GM12878 (cell line): ENCODE data around the gene PCSK1. TPM values are rescaled to one million over a fixed set of nuclear protein-coding genes. Genes with fewer than 3 reads are reported as not detected.

Source experiments
- ATAC-seq: fragments of 200-7000 bp; cut with Tn5 transposase; 3 replicates; pipeline ENCODE4 v1.9.1; 2020; ENCODE audit warnings: mild to moderate bottlenecking, moderate library complexity
- BruUV-seq: library from RNA; stranded (reverse); fragments of 400-500 nt; replicated peaks from 2 replicates; lab custom pipeline; 2021; lab: Mats Ljungman, UMichigan
- CTCF ChIA-PET: fragments of 300-600 bp; sonication (Branson Sonifier 250); formaldehyde crosslinking; extraction: SDS; loops from one replicate; lab custom pipeline; 2021; ENCODE audit warnings: inconsistent platforms; lab: Yijun Ruan, JAX
- POLR2A ChIA-PET: fragments of 350-600 bp; formaldehyde crosslinking; extraction: SDS; loops from one replicate; lab custom pipeline; 2021; ENCODE audit warnings: inconsistent platforms; lab: Charles Lee
- RAD21 ChIA-PET: fragments of 300-600 bp; sonication (Branson Sonifier 250); formaldehyde crosslinking; loops from one replicate; lab custom pipeline; 2023; ENCODE audit warnings: antibody characterized with exemption; ENCODE audit not compliant: unreplicated experiment; lab: Charles Lee
- SMC1A ChIA-PET: fragments of 300-600 bp; sonication (Branson Sonifier 250); formaldehyde crosslinking; loops from one replicate; lab custom pipeline; 2023; ENCODE audit not compliant: unreplicated experiment, uncharacterized antibody; lab: Charles Lee
- DNase-seq: peaks from one replicate; pipeline ENCODE4 v3.0.0-alpha.2; 2011; ENCODE audit warnings: low read depth, low spot score
- FAIRE-seq: peaks from 3 replicates; lab custom pipeline; 2011; peaks lifted over from hg19 to GRCh38; lab: Jason Lieb, UNC
- H2AFZ ChIP-seq: 2 replicates; pipeline ENCODE4 v1.6.0; 2011; ENCODE audit warnings: low read depth, low read length, control low read depth; ENCODE audit not compliant: control insufficient read depth
- H3K27ac ChIP-seq: 2 replicates; pipeline ENCODE4 v1.5.1; 2011; ENCODE audit warnings: control low read depth; ENCODE audit not compliant: control insufficient read depth, insufficient read depth
- H3K27me3 ChIP-seq, 2 experiments: replicated peaks in 1 of 2; 2 replicates each; pipeline versions ENCODE4 v1.6.0 to v1.6.1; 2011; ENCODE audit warnings: low read length in 1 of 2; ENCODE audit not compliant: control insufficient read depth in 2 of 2, insufficient read depth in 2 of 2
- H3K36me3 ChIP-seq, 2 experiments: 2 replicates each; pipeline ENCODE4 v1.5.1; 2011; ENCODE audit warnings: low read length in 1 of 2; ENCODE audit not compliant: control insufficient read depth in 2 of 2, insufficient read depth in 2 of 2
- H3K4me1 ChIP-seq: 2 replicates; pipeline ENCODE4 v1.6.1; 2011; ENCODE audit warnings: mild to moderate bottlenecking, low read length, moderate library complexity, mixed read lengths; ENCODE audit not compliant: control insufficient read depth, insufficient read depth
- H3K4me2 ChIP-seq: 2 replicates; pipeline ENCODE4 v1.6.0; 2011; ENCODE audit warnings: control low read depth; ENCODE audit not compliant: control insufficient read depth, insufficient read depth
- H3K4me3 ChIP-seq: fragments of 200-600 bp; sonication (generic); 2 replicates; pipeline ENCODE4 v1.5.1; 2016
- H3K79me2 ChIP-seq: 2 replicates; pipeline ENCODE4 v1.6.0; 2011; ENCODE audit warnings: low read length; ENCODE audit not compliant: control insufficient read depth, insufficient read depth
- H3K9ac ChIP-seq: 2 replicates; pipeline ENCODE4 v1.8.0; 2011; ENCODE audit warnings: low read length, control low read depth, mixed read lengths; ENCODE audit not compliant: control insufficient read depth, insufficient read depth
- H3K9me3 ChIP-seq: replicated peaks from 3 replicates; pipeline ENCODE4 v1.5.1; 2011; ENCODE audit warnings: mild to moderate bottlenecking, low read length; ENCODE audit not compliant: control insufficient read depth, insufficient read depth
- H4K20me1 ChIP-seq: 2 replicates; pipeline ENCODE4 v1.6.0; 2011; ENCODE audit not compliant: control insufficient read depth, insufficient read depth
- BCL11A ChIP-seq: IDR thresholded peaks from 2 replicates; pipeline ENCODE4 v1.6.1; 2011; ENCODE audit warnings: low read depth, low read length
- BHLHE40 ChIP-seq, 2 experiments: fragments of 450-650 bp in 1 of 2; IDR thresholded peaks; 2 replicates each; pipeline ENCODE4 v1.6.1; 2011 to 2017; ENCODE audit warnings: low read depth in 2 of 2, borderline replicate concordance in 1 of 2, improper control_type of control experiment in 1 of 2, low read length in 1 of 2, mild to moderate bottlenecking in 1 of 2
- HDGF ChIP-seq: fragments of 450-650 bp; IDR thresholded peaks from 2 replicates; pipeline ENCODE4 v1.6.1; 2016; ENCODE audit warnings: antibody characterized with exemption
- JUNB ChIP-seq: IDR thresholded peaks from 2 replicates; pipeline ENCODE4 v1.6.1; 2016; ENCODE audit warnings: antibody characterized with exemption, mild to moderate bottlenecking
- JUND ChIP-seq: IDR thresholded peaks from 2 replicates; pipeline ENCODE4 v1.6.1; 2012; ENCODE audit warnings: low read depth, mild to moderate bottlenecking, low read length, improper control_type of control experiment, moderate library complexity
- KDM1A ChIP-seq: fragments of 200-600 bp; sonication (generic); IDR thresholded peaks from 2 replicates; pipeline ENCODE4 v1.6.1; 2016; ENCODE audit warnings: borderline replicate concordance
- NFYB ChIP-seq: IDR thresholded peaks from 2 replicates; pipeline ENCODE4 v1.6.1; 2011; ENCODE audit warnings: low read depth, mild to moderate bottlenecking, low read length, improper control_type of control experiment, moderate library complexity; ENCODE audit not compliant: insufficient read depth
- POLR2AphosphoS2 ChIP-seq: IDR thresholded peaks from 2 replicates; pipeline ENCODE4 v1.6.1; 2011; ENCODE audit warnings: low read depth, mild to moderate bottlenecking, low read length, improper control_type of control experiment, moderate library complexity
- RAD21 ChIP-seq: IDR thresholded peaks from 2 replicates; pipeline ENCODE4 v1.6.1; 2011; ENCODE audit warnings: mild to moderate bottlenecking, low read depth, low read length, moderate library complexity; ENCODE audit not compliant: insufficient read depth
- RELA ChIP-seq: fragments of 450-650 bp; IDR thresholded peaks from 2 replicates; pipeline ENCODE4 v1.8.0; 2014; ENCODE audit warnings: borderline replicate concordance; ENCODE audit not compliant: partially characterized antibody
- SP1 ChIP-seq: IDR thresholded peaks from one replicate; pipeline ENCODE4 v1.6.1; 2011; ENCODE audit warnings: low read depth, low read length
- ZNF207 ChIP-seq: fragments of 450-650 bp; IDR thresholded peaks from 2 replicates; pipeline ENCODE4 v1.6.1; 2014; ENCODE audit warnings: antibody characterized with exemption, mild to moderate bottlenecking, borderline replicate concordance
- WGBS: methylation state at CpG from one replicate; pipeline ENCODE4 v1.1.6; 2016; ENCODE audit warnings: low lambda C conversion rate; ENCODE audit not compliant: insufficient replicate concordance, insufficient coverage; ENCODE audit errors: missing lambda C conversion rate; 5-methylcytosine and 5-hydroxymethylcytosine counted together
- in situ Hi-C: fragments of 300-500 bp; cut with MboI; formaldehyde crosslinking; loops from 9 replicates; pipeline ENCODE4 v1.14.3; 2018; ENCODE audit warnings: mixed read lengths
- intact Hi-C: fragments of 100-400 bp; cut with micrococcal nuclease; formaldehyde crosslinking; loops from one replicate; pipeline ENCODE4 v1.14.2; 2022; ENCODE audit not compliant: unreplicated experiment
- polyA plus RNA-seq, 11 experiments: library from polyadenylated mRNA; depleted of rRNA in 4 of 11; unstranded in 6 of 11; stranded (reverse) in 5 of 11; fragments of >200 nt; fragmentation: Nextera tagmentation in 4 of 11; fragmentation: Illumina TruSeq in 1 of 11; extraction: Ambion mirVana in 4 of 11; extraction: Trizol in 1 of 11; gene quantifications; 1 replicate in 1 of 11; 2 replicates in 10 of 11; pipeline versions ENCODE4 v1.2.1 to v1.2.3, GENCODE V29; 2011 to 2016; ENCODE audit warnings: inconsistent platforms in 2 of 11, missing spikeins in 2 of 11, low read depth in 1 of 11
- total RNA-seq, 4 experiments: library from RNA; depleted of rRNA in 3 of 4; stranded (reverse); fragments of >200 nt in 3 of 4; fragmentation: Illumina TruSeq in 1 of 4; extraction: Trizol in 1 of 4; gene quantifications; 2 replicates each; pipeline versions ENCODE4 v1.2.1 to v1.2.3, GENCODE V29; 2013 to 2021
- TF ChIP-seq, protein P1 (sequence below), 3 experiments: IDR thresholded peaks in 2 of 3; conservative IDR thresholded peaks in 1 of 3; 2 replicates each; pipeline ENCODE4 v1.5.1; 2011; ENCODE audit warnings: low read depth in 3 of 3, low read length in 3 of 3, mild to moderate bottlenecking in 3 of 3, control low read depth in 2 of 3, moderate library complexity in 2 of 3, inconsistent platforms in 1 of 3, mixed read lengths in 1 of 3; ENCODE audit not compliant: control insufficient read depth in 2 of 3, insufficient read depth in 1 of 3; ENCODE audit errors: extremely low read depth in 1 of 3
- TF ChIP-seq, protein P2 (sequence below): fragments of 450-650 bp; IDR thresholded peaks from 2 replicates; pipeline ENCODE4 v1.6.1; 2014; ENCODE audit warnings: mild to moderate bottlenecking
- TF ChIP-seq, protein P3 (sequence below): IDR thresholded peaks from 2 replicates; pipeline ENCODE4 v1.6.1; 2011; ENCODE audit warnings: low read depth, low read length, improper control_type of control experiment, borderline replicate concordance

The PCSK1 gene
- total and polyA plus RNA-seq, 10 of the 15 experiments (the other 5 are each of a cell fraction or from before 2014, with no cell fraction given) = 0.03 to 0.24 (median 0.07) TPM; not detected in 4

DNA sequence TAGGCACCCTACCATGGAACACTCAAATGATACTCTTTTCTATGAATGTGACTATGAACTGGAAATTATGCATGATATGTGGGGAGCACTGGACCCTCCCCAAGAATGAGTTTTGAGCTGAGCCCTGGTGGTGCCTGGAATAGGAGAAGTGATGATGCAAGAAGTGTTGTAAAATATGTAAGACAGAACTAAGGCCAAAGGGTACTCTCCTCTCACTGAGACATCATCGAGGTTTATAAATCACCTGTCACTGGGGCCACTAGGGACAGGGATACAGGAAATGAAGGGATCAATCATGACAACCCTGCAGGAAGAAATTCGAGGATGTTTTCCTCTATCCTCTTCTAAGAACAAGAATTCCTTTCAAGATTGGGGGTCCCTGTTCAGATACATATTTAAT lies 45.4 kb downstream of the PCSK1 start:
- H4K20me1 ChIP-seq = no peaks in the 10 kb centered on the region
- CTCF ChIA-PET = no interaction called here
- H2AFZ ChIP-seq = no peak overlapping the region
- ATAC-seq = no peak
- H3K4me2 ChIP-seq = no peak overlapping the region
- H3K4me3 ChIP-seq = no peak overlapping the region
- no peaks in the 10 kb centered on the region for H3K27me3 ChIP-seq
- no peaks in the 10 kb centered on the region for H3K4me1 ChIP-seq
- RAD21 ChIA-PET = no interaction called here
- POLR2A ChIA-PET = no interaction called here
- H3K9me3 ChIP-seq = no peaks in the 10 kb centered on the region
- no peak for FAIRE-seq
- intact Hi-C loops (no loop called here), in situ Hi-C loops (no loop called here)
- no peaks in the 10 kb centered on the region for H3K36me3 ChIP-seq
- H3K9ac ChIP-seq = no peak overlapping the region
- DNase-seq = no peak
- SMC1A ChIA-PET = no interaction called here
- TF ChIP-seq, protein P1, sequence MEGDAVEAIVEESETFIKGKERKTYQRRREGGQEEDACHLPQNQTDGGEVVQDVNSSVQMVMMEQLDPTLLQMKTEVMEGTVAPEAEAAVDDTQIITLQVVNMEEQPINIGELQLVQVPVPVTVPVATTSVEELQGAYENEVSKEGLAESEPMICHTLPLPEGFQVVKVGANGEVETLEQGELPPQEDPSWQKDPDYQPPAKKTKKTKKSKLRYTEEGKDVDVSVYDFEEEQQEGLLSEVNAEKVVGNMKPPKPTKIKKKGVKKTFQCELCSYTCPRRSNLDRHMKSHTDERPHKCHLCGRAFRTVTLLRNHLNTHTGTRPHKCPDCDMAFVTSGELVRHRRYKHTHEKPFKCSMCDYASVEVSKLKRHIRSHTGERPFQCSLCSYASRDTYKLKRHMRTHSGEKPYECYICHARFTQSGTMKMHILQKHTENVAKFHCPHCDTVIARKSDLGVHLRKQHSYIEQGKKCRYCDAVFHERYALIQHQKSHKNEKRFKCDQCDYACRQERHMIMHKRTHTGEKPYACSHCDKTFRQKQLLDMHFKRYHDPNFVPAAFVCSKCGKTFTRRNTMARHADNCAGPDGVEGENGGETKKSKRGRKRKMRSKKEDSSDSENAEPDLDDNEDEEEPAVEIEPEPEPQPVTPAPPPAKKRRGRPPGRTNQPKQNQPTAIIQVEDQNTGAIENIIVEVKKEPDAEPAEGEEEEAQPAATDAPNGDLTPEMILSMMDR (IDR thresholded peaks at IDR 0.05 in 2 of 3, conservative IDR thresholded peaks at IDR 0.05 in 1 of 3; ENCODE audit: control insufficient read depth in 2 of 3, extremely low read depth in 1 of 3, insufficient read depth in 1 of 3, low read depth in 3 of 3, low read length in 3 of 3) = no peak
- no peak for TF ChIP-seq JUNB
- TF ChIP-seq SP1 = no peak
- H3K27ac ChIP-seq = no peak overlapping the region
- BruUV-seq = no TSS peak
- WGBS = 0% methylated on average over 2 of the region's 2 CpGs
- H3K79me2 ChIP-seq = no peaks in the 10 kb centered on the region

DNA sequence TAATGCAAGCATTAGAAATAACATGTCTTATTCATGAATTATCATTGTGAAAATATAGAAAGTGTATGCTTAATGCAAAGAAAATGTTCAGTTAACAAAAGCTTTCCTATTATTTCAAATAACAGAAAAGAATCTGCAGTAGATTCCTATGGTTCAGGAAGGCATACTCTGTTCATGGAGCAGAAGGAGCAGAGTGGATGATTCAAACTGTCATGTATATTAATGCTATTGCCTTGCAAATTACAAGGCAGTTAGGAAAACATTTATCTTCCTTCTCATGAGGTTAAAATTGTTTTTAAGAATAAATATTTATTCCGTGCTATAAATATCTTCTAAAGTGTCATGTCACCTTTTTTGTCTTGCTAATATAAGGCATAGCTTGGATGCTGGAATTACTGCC lies 47.5 kb downstream of the PCSK1 start:
- ChIA-PET RAD21 (no interaction called here), SMC1A (no interaction called here), CTCF (no interaction called here), POLR2A (no interaction called here)
- no peak overlapping the region for H3K4me2 ChIP-seq
- ATAC-seq = no peak
- H3K27me3 ChIP-seq = no peaks in the 10 kb centered on the region; a peak in 1 of 4 replicates
- in situ Hi-C loops (no loop called here), intact Hi-C loops (no loop called here)
- H3K27ac ChIP-seq = no peak overlapping the region
- H3K36me3 ChIP-seq = no peaks in the 10 kb centered on the region
- no peaks in the 10 kb centered on the region for H4K20me1 ChIP-seq
- no peak overlapping the region for H3K4me3 ChIP-seq
- no peaks in the 10 kb centered on the region for H3K79me2 ChIP-seq
- H3K4me1 ChIP-seq = no peaks in the 10 kb centered on the region
- BruUV-seq = no TSS peak
- no peak overlapping the region for H2AFZ ChIP-seq
- no peak for DNase-seq
- WGBS = 82% methylated on average over 1 of the region's 1 CpG
- no peak for FAIRE-seq
- no peaks in the 10 kb centered on the region for H3K9me3 ChIP-seq
- no peak overlapping the region for H3K9ac ChIP-seq
- TF ChIP-seq NFYB (no peak), HDGF (no peak), RAD21 (no peak), ZNF207 (no peak), RELA (no peak), POLR2AphosphoS2 (no peak), BHLHE40 (IDR thresholded peaks at IDR 0.05; ENCODE audit: borderline replicate concordance in 1 of 2, low read depth in 2 of 2, low read length in 1 of 2) (no peak), BCL11A (no peak), JUND (no peak), KDM1A (no peak)
- TF ChIP-seq, protein P2, sequence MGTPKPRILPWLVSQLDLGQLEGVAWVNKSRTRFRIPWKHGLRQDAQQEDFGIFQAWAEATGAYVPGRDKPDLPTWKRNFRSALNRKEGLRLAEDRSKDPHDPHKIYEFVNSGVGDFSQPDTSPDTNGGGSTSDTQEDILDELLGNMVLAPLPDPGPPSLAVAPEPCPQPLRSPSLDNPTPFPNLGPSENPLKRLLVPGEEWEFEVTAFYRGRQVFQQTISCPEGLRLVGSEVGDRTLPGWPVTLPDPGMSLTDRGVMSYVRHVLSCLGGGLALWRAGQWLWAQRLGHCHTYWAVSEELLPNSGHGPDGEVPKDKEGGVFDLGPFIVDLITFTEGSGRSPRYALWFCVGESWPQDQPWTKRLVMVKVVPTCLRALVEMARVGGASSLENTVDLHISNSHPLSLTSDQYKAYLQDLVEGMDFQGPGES = no peak
- TF ChIP-seq, protein P3, sequence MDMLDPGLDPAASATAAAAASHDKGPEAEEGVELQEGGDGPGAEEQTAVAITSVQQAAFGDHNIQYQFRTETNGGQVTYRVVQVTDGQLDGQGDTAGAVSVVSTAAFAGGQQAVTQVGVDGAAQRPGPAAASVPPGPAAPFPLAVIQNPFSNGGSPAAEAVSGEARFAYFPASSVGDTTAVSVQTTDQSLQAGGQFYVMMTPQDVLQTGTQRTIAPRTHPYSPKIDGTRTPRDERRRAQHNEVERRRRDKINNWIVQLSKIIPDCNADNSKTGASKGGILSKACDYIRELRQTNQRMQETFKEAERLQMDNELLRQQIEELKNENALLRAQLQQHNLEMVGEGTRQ = no peak
